HG03571 (cell line): ENCODE results near the gene MBD3L2.
"Not testable (repeated sequence)": the region's sequence is repeated elsewhere in the genome, so short reads cannot be mapped to it uniquely, and the experiment has no call there.

Source experiments
- ATAC-seq: cut with Tn5 transposase; IDR thresholded peaks from one replicate; pipeline ENCODE4 v1.9.1; 2021; ENCODE audit not compliant: unreplicated experiment

The MBD3L2 gene

DNA sequence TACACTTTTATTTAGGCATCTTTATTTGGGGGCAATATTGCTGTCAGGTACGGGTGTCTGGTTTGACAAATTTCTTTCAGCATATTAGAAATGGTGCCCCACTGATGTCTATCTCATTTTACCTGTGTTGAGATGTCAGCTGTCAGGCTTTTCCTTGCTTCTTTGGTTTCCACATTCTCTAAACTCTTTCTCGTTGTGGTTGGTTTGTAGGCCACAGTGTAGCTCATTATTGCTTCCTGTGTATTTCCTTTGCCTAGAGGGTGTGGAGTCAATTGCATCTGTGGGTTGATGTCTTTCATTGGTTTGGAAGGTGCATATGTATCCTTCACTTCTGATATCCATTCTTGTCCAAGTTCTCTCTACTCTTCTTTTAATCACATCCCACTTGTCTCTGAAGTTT lies 10.9 kb downstream of the MBD3L2 start:
- not testable (repeated sequence) for ATAC-seq

GRCh38 chr19:7063339-7063738 lies 14.2 kb downstream of the MBD3L2 start:
- no peak for ATAC-seq

DNA sequence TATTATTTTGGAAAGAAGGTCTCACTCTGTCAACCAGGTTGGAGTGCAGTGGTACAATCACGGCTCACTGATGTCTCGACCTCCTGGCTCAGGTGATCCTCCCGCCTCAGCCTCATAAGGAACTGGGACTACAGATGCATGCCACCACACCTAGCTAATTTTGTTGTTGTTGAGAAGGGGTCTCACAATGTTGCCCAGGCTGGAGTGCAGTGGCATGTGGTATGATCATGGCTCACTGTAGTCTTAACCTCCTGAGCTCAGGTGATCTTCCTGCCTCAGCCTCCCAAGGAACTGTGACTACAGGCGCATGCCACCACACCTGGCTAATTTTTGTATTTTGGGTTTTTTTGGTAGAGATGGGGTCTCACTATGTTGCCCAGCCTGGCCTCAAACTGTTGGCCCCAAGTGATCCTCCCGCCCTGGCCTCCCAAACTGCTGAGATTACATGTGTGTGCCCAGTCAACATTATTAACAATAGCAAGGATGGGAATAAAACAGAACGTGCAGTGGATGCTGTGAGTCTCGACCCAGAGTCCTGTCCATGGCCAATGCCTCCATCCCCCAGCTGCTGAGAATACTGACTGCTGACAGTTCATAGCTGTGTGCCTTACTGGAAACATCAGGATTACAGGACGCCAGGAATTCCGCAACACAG lies 14.8 kb downstream of the MBD3L2 start:
- ATAC-seq, result no peak

GRCh38 chr19:7067122-7067521 lies 18.0 kb downstream of the MBD3L2 start:
- ATAC-seq, result not testable (repeated sequence)

DNA sequence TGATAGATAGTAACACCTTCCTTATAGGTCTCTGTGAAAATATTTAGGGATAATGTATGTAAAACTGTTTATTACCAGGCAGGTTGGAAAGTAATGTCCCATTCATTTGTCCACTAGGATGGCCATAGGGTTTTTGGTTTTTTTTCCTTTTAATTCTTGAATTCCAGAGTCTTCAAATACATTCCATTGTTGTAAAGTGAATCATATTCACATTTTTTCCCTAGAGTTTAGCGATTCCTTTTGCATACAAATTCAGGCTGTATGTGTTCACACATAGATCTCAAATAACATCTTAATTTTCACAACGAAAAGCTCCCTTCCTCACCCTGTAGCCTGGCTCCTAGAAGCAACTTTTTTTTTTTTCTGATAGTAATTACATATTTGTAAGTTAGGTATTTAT lies 18.6 kb downstream of the MBD3L2 start:
- ATAC-seq, result no peak

DNA sequence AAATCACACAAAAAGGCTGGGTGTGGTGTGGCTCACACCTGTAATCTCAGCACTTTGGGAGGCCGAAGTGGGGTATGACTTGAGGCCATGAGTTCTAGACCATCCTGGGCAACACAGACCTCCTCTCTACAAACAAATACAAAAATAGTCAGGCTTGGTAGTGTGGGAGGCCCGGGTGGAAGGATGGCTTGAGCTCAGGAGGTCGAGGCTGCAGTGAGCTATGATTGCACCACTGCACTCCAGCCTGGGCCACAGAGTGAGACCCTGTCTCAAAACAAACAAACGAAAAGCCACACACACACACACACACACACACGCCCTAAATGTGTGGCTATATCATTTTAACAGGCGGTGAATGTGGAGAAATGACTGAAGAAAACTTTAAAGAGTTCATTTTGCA lies 19.5 kb downstream of the MBD3L2 start:
- ATAC-seq, result no peak

GRCh38 chr19:7069042-7069903 lies 20.2 kb downstream of the MBD3L2 start, which contains the start of gene ZNF557:
TSS of gene ZNF557 (plus strand) at chr19:7069703. CDS start at chr19:7075075, 5,372 bp downstream.
- ATAC-seq, result peak; percentile 86

GRCh38 chr19:7069904-7070226 lies 20.7 kb downstream of the MBD3L2 start:
- no peak for ATAC-seq

DNA sequence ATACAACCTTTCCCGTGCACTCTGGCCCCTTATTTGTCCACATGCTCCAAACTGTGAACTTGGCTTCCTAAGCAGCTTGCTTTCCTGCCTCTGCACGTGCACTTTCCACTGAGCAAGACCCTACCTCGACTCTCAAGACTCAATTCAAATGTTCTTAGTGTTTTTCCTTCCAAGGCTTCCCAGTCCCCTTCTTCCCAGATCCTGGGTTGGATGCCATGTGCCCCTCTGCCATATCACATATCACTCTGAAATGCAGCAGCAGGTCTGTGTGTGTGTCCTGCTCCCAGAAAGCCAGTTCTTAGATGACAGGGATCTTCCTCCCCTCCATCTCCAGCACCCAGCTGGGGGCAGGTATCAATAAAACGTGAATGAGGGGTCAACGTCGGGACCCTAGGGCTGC lies 23.4 kb downstream of the MBD3L2 start:
- ATAC-seq, result no peak

GRCh38 chr19:7074705-7075282 lies 25.7 kb downstream of the MBD3L2 start:
- no peak for ATAC-seq

DNA sequence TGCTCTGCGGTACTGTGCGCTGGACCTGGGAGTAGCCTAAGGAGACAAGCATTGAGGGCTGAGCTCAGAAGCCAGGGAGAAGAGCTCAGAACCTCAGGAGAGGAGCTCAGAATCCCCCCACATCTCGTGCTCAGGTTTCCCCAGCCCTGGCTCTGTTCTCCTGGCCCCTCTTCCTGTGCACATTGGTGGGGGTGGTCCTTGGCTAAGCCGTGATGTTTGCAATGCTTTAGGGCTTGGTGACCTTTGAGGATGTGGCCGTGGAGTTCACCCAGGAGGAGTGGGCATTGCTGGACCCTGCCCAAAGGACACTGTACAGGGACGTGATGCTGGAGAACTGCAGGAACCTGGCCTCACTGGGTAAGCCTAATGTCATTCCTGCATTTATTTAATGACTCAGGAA lies 27.0 kb downstream of the MBD3L2 start:
- no peak for ATAC-seq

DNA sequence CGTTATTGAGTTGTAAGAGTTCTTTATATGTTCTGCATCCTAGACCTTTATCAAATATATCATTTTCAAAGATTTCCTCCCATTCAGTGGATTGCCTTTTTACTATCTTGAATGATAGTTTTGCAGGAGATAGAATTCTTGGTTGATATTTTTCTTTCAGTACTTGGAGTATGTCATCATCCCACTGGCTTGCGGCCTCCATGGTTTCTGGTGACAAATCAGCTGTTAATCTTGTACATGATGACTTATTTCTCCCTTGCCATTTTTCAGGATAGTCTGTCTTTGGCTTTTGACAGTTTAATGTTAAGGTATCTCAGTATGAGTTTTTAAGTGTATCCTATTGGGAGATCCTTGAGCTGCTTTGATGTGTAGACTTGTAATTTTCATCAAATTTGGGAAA lies 28.9 kb downstream of the MBD3L2 start:
- no peak for ATAC-seq

DNA sequence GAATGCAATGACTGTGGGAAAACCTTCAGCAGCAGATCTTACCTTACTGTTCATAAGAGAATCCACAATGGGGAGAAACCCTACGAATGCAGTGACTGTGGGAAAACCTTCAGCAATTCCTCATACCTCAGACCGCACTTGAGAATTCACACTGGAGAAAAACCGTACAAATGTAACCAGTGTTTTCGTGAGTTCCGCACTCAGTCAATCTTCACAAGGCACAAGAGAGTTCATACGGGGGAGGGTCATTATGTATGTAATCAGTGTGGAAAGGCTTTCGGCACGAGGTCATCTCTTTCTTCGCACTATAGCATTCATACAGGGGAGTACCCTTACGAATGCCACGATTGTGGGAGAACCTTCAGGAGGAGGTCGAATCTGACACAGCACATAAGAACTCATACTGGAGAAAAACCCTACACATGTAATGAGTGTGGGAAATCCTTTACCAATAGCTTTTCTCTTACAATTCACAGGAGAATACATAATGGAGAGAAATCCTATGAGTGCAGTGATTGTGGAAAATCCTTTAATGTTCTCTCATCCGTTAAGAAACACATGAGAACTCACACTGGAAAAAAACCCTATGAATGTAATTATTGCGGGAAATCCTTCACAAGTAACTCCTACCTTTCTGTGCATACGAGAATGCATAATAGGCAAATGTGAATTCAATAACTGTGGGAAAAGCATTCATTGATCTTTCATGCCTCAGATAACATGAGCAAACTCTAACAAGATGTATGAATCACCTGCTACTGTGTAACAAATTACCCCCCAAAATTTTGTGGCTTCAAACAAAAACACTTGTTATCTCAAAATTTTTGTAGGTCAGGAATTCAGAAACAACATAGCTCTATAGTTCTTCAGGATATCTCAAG lies 34.2 kb downstream of the MBD3L2 start:
- no peak for ATAC-seq

DNA sequence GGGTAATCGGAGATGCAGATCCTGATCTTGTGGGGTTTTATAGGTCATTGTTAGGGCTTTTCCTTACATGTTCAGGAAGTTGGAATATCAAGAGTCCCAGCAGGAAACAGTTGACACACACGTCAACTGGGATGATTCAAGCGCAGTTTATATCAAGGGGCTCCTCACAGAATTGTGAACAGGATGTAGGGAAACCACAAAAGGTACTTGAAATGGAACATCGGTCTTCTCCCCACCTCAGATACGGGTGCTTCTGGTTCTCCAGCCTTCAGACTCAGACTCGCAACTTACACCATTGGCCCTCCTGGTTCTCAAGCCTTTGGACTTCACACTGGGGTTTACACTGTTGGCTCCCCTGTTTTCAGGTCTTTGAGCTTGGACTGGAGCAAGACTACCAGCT lies 39.9 kb downstream of the MBD3L2 start:
- no peak for ATAC-seq

GRCh38 chr19:7098096-7098495 lies 49.0 kb downstream of the MBD3L2 start:
- ATAC-seq, result no peak

DNA sequence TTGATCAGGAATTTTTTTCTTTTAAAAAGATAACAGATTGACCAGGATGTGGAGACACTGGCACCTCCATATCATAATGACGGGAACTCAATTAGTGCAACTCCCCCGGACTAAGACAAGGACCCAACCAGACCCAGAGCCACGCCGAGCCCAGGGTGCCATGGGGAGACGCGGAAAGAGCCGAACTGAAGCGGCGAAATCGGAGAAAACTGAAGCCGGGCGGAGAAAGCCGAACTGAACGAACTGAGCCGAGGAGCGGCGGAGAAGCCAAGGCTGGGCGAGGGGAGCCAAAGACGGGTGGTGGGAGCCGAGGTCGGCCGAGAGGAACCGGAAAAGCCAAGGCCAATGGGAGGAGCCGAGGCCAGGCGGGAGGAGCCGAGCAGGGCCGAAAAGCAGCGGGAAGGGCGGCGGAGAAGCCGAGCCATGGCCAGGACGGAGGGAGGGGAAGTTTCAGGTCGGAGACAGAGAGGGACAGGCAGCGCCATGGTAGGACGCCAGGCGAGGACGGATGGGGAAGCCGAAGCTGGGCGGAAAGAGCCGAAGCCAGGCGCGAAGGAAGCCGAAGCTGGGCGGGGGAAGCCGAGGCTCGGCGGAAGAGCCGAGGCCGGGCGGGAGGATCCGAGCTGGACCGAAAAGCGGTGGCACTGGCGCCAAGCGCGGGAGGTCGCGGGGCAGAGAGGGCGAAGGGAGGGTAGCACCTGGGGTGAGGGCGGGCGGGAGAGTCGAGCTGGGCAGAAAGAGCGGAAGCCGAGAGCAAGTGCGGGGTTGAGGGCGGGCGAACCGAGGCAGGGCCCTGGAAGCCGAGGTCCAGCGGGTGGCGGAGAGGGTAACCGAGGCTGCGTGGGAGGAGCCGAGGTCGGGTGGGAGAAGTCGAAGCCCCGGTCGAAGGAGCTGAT lies 49.8 kb downstream of the MBD3L2 start:
- peak; percentile 79 for ATAC-seq

GRCh38 chr19:7099597-7099921 lies 50.4 kb downstream of the MBD3L2 start:
- no peak for ATAC-seq
